Measurements from ENCODE around the gene C20orf202. TPM values are rescaled to one million over a fixed set of nuclear protein-coding genes. Genes with fewer than 3 reads are reported as not detected.

Gene C20orf202
- total and polyA plus RNA-seq, 9 of the 15 experiments (the other 6 are each of a cell fraction or from before 2014, with no cell fraction given): 0.03 to 0.24 (median 0.15) TPM; not detected in 4

DNA sequence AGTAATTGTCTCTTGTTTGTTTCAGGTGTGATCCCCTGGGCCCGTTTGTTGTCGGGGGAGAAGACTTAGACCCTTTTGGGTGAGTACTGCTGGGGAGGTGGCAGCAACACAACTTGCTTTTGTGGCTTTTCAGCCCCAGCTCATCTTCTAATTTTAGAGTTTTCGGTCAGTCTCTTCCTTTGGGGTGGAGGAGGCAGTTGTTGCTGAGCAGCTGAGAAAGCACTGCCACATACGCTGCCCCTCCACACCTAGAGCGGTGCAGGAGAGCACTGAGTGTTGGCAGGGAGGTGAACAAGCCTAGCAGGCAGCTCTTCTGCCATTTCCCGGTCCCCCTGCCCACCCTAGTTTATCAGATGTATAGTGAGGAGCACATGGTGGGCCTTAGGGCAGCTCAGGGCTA lies 40.1 kb upstream of the C20orf202 start (continued):
- TF ChIP-seq, protein P1, sequence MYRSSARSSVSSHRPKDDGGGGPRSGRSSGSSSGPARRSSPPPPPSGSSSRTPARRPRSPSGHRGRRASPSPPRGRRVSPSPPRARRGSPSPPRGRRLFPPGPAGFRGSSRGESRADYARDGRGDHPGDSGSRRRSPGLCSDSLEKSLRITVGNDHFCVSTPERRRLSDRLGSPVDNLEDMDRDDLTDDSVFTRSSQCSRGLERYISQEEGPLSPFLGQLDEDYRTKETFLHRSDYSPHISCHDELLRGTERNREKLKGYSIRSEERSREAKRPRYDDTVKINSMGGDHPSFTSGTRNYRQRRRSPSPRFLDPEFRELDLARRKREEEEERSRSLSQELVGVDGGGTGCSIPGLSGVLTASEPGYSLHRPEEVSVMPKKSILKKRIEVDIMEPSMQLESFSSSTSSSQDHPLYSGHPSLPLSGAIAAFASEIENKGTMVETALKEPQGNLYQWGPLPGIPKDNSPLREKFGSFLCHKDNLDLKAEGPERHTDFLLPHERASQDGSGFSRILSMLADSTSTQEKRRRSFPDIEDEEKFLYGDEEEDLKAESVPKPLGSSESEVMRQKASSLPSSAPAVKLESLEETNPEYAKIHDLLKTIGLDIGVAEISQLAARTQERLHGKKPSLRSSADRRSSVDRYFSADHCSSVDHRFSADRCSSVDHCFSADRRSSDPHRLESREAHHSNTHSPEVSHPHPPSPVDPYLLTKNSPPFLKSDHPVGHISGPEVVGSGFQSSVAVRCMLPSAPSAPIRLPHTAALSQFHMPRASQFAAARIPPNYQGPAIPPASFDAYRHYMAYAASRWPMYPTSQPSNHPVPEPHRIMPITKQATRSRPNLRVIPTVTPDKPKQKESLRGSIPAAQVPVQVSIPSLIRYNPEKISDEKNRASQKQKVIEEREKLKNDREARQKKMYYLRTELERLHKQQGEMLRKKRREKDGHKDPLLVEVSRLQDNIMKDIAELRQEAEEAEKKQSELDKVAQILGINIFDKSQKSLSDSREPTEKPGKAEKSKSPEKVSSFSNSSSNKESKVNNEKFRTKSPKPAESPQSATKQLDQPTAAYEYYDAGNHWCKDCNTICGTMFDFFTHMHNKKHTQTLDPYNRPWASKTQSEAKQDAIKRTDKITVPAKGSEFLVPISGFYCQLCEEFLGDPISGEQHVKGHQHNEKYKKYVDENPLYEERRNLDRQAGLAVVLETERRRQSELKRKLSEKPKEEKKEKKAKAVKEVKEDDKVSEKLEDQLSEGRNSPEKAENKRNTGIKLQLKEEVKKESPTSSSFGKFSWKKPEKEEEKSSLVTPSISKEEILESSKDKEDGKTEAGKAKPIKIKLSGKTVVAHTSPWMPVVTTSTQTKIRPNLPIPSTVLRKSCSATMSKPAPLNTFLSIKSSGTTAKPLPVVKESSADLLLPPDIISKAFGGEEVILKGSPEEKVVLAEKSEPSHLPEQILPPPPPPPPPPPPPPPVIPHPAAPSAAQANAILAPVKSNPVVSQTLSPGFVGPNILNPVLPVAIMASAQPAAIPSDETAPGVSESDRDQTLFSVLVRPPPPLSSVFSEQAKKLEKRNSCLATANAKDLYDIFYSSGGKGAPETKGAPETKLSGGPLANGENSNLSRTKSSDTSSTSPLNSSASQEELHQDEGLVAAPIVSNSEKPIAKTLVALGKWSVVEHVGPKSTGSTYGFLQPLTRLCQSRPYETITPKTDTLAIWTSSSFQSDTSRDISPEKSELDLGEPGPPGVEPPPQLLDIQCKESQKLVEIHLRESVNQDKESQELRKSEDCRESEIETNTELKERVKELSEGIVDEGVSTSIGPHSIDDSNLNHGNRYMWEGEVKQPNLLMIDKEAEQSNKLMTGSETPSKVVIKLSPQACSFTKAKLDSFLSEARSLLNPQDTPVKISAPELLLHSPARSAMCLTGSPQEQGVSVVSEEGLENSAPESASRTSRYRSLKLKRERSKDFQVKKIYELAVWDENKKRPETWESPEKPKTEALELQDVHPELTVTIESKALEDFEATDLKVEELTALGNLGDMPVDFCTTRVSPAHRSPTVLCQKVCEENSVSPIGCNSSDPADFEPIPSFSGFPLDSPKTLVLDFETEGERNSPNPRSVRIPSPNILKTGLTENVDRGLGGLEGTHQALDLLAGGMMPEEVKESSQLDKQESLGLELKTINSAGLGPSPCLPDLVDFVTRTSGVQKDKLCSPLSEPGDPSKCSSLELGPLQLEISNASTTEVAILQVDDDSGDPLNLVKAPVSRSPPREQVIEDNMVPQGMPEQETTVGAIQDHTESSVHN (IDR thresholded peaks at IDR 0.05; ENCODE audit: borderline replicate concordance in 1 of 2, low read depth in 1 of 2): no peak

DNA sequence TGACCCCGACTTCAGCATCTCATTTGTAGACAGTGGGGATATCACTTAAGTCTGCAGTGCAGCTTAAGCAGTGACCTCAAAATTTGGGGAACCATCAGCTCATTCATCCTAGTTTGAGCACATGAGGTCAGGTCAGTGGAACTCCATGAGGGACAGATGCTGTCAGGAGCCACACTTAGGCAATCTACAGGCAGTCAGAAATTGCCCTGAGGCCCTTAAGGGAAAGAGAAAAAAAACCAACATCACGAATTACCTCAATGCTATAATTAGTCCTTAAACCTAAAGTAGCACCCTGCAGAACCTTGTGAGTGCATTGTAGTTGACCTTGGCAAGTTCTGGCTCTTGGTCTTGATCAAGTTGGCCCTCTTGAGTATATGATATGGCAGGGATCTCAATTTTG lies 39.6 kb upstream of the C20orf202 start:
- in situ Hi-C loops (cut with MboI): no loop called here
- ATAC-seq (no peak), DNase-seq (ENCODE audit: extremely low read depth in 1 of 4, low spot score in 3 of 4) (no peak), FAIRE-seq (no peak)
- TF ChIP-seq ZFP30 (CRISPR knock-in tag; IDR thresholded peaks at IDR 0.05; ENCODE audit: borderline replicate concordance) (no peak), SIN3A (IDR thresholded peaks at IDR 0.05; ENCODE audit: borderline replicate concordance in 2 of 2, control insufficient read depth in 1 of 2, low read depth in 2 of 2, low read length in 2 of 2) (no peak)
- no peak overlapping the region for H3K4me2 ChIP-seq (ENCODE audit: insufficient read depth, low read length)
- no peak overlapping the region for H3K9ac ChIP-seq (ENCODE audit: insufficient read depth in 1 of 2, low read depth in 2 of 2, low read length in 2 of 2)
- H3K4me3 ChIP-seq: no peak overlapping the region
- H3K9me1 ChIP-seq (ENCODE audit: control insufficient read depth, insufficient read depth, low read length): no peaks in the 10 kb centered on the region
- H3K4me1 ChIP-seq (replicated peaks in 1 of 2; ENCODE audit: control insufficient read depth in 2 of 2, insufficient read depth in 2 of 2, low read length in 2 of 2): no peaks in the 10 kb centered on the region
- H4K20me1 ChIP-seq (replicated peaks; ENCODE audit: control insufficient read depth, insufficient read depth, low read length): no peaks in the 10 kb centered on the region
- 80% methylated on average over 2 of the region's 2 CpGs for WGBS (ENCODE audit: insufficient coverage, low coverage, missing lambda C conversion rate)
- BruUV-seq (replicated peaks): no TSS peak
- no peaks in the 10 kb centered on the region for H3K79me2 ChIP-seq (ENCODE audit: control insufficient read depth, insufficient read depth, low read length)
- CTCF ChIA-PET (ENCODE audit: low intra/inter-chr PET ratio): no interaction called here
- no peaks in the 10 kb centered on the region for H3K27me3 ChIP-seq (ENCODE audit: control insufficient read depth in 2 of 2, insufficient read depth in 2 of 2, low read length in 2 of 2)
- peaks cover 78% of the 10 kb centered on the region; the same call in 2 of the 3 replicates for H3K36me3 ChIP-seq (ENCODE audit: control insufficient read depth, insufficient read depth, low read length)
- no peak overlapping the region for H3K27ac ChIP-seq (ENCODE audit: extremely low read depth, low read depth, low read length)
- H2AFZ ChIP-seq (ENCODE audit: low read depth, low read length): no peak overlapping the region
- intact Hi-C loops (cut with micrococcal nuclease): no loop called here
- POLR2A ChIA-PET: no interaction called here
- H3K9me3 ChIP-seq (replicated peaks; ENCODE audit: control insufficient read depth, insufficient read depth, low read depth, low read length): no peaks in the 10 kb centered on the region
